ENCODE measurements around the gene ARFGEF3.

DNA sequence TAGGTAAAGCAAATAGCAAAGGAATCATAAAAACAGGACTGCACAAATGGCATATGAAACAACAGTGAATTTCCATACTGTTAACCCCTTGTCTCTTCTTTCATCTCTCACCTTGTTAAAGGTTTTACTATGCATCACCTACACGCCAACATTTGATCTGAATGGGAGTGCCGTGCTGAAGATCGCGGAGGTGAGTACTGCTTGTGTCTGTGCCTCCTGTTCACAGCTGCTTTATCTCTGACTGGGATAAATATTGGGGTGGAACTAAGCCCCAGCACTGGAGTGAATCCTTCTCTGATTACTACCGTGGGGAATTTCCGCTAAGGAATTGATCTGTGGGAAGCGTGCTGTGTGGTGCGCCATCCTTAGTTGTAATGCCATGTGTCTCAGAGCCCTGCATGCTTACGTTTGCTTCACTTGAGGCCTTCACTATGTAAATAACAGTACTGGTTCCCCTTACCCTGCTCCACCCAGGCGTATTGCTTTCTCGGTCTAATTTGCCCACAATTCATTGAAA is 68.0 kb downstream of the ARFGEF3 start:
- TF ChIP-seq, protein P1, sequence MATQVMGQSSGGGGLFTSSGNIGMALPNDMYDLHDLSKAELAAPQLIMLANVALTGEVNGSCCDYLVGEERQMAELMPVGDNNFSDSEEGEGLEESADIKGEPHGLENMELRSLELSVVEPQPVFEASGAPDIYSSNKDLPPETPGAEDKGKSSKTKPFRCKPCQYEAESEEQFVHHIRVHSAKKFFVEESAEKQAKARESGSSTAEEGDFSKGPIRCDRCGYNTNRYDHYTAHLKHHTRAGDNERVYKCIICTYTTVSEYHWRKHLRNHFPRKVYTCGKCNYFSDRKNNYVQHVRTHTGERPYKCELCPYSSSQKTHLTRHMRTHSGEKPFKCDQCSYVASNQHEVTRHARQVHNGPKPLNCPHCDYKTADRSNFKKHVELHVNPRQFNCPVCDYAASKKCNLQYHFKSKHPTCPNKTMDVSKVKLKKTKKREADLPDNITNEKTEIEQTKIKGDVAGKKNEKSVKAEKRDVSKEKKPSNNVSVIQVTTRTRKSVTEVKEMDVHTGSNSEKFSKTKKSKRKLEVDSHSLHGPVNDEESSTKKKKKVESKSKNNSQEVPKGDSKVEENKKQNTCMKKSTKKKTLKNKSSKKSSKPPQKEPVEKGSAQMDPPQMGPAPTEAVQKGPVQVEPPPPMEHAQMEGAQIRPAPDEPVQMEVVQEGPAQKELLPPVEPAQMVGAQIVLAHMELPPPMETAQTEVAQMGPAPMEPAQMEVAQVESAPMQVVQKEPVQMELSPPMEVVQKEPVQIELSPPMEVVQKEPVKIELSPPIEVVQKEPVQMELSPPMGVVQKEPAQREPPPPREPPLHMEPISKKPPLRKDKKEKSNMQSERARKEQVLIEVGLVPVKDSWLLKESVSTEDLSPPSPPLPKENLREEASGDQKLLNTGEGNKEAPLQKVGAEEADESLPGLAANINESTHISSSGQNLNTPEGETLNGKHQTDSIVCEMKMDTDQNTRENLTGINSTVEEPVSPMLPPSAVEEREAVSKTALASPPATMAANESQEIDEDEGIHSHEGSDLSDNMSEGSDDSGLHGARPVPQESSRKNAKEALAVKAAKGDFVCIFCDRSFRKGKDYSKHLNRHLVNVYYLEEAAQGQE (IDR thresholded peaks at IDR 0.05; ENCODE audit: insufficient read depth in 1 of 2, low read depth in 2 of 2, low read length in 2 of 2) = no peak
- no peak for TF ChIP-seq TAF1 (IDR thresholded peaks at IDR 0.05; ENCODE audit: borderline replicate concordance, insufficient read depth, low read length)
